ENCODE data around the gene OR6X1. TPM values are rescaled to one million over a fixed set of nuclear protein-coding genes. Genes with fewer than 3 reads are reported as not detected.

The OR6X1 gene
- not detected for total RNA-seq (ENCODE audit: unreplicated experiment)
- long read RNA-seq = 0 reads

- no peaks in the 10 kb centered on the region for H3K36me3 Mint-ChIP-seq (ENCODE audit: unreplicated experiment)
- no peak for TF ChIP-seq CTCF (IDR thresholded peaks at IDR 0.05; ENCODE audit: partially characterized antibody, unreplicated experiment)
- no peak for DNase-seq
- H3K9me3 Mint-ChIP-seq (ENCODE audit: unreplicated experiment) = no peaks in the 10 kb centered on the region
- peaks cover 2% of the 10 kb centered on the region for H3K27me3 Mint-ChIP-seq (ENCODE audit: unreplicated experiment)
- no peak within 1 kb of the TSS for H3K27ac Mint-ChIP-seq (ENCODE audit: unreplicated experiment)
- H3K4me1 Mint-ChIP-seq (ENCODE audit: low read depth, unreplicated experiment) = no peaks in the 10 kb centered on the region
- H3K4me3 Mint-ChIP-seq (ENCODE audit: unreplicated experiment) = no peak within 1 kb of the TSS
These were observed at the start of gene OR6X1 for GRCh38 chr11:123754101-123754568. Gene OR6X1, minus strand, starts transcription at chr11:123754518. Its CDS starts 0 bp downstream, at chr11:123754518.

GRCh38 chr11:123801765-123802164 lies 47.4 kb upstream of the OR6X1 start:
- Mint-ChIP-seq H3K36me3 (ENCODE audit: unreplicated experiment) (peaks cover 10% of the 10 kb centered on the region), H3K9me3 (ENCODE audit: unreplicated experiment) (peaks cover 14% of the 10 kb centered on the region), H3K27me3 (ENCODE audit: unreplicated experiment) (peaks cover 13% of the 10 kb centered on the region), H3K4me3 (ENCODE audit: unreplicated experiment) (no peak overlapping the region), H3K27ac (ENCODE audit: unreplicated experiment) (no peak overlapping the region), H3K4me1 (ENCODE audit: low read depth, unreplicated experiment) (peaks cover 29% of the 10 kb centered on the region)
- TF ChIP-seq CTCF (IDR thresholded peaks at IDR 0.05; ENCODE audit: partially characterized antibody, unreplicated experiment) = no peak
- no peak for DNase-seq

- peak overlapping the region; percentile 100 for H3K27ac Mint-ChIP-seq (ENCODE audit: unreplicated experiment)
- peaks cover 13% of the 10 kb centered on the region for H3K27me3 Mint-ChIP-seq (ENCODE audit: unreplicated experiment)
- peak overlapping the region; percentile 69 for H3K4me3 Mint-ChIP-seq (ENCODE audit: unreplicated experiment)
- peaks cover 14% of the 10 kb centered on the region for H3K9me3 Mint-ChIP-seq (ENCODE audit: unreplicated experiment)
- H3K4me1 Mint-ChIP-seq (ENCODE audit: low read depth, unreplicated experiment) = peaks cover 32% of the 10 kb centered on the region
- TF ChIP-seq CTCF (IDR thresholded peaks at IDR 0.05; ENCODE audit: partially characterized antibody, unreplicated experiment) = no peak
- peak; percentile 67 for DNase-seq
- H3K36me3 Mint-ChIP-seq (ENCODE audit: unreplicated experiment) = peaks cover 19% of the 10 kb centered on the region
These were observed 45.7 kb upstream of the OR6X1 start for GRCh38 chr11:123800036-123800435.

GRCh38 chr11:123799438-123799837 lies 45.1 kb upstream of the OR6X1 start:
- DNase-seq = peak; percentile 40
- H3K27ac Mint-ChIP-seq (ENCODE audit: unreplicated experiment) = peak overlapping the region; percentile 100
- H3K9me3 Mint-ChIP-seq (ENCODE audit: unreplicated experiment) = peaks cover 19% of the 10 kb centered on the region
- peaks cover 24% of the 10 kb centered on the region for H3K36me3 Mint-ChIP-seq (ENCODE audit: unreplicated experiment)
- TF ChIP-seq CTCF (IDR thresholded peaks at IDR 0.05; ENCODE audit: partially characterized antibody, unreplicated experiment) = no peak
- H3K27me3 Mint-ChIP-seq (ENCODE audit: unreplicated experiment) = peaks cover 13% of the 10 kb centered on the region
- peaks cover 32% of the 10 kb centered on the region for H3K4me1 Mint-ChIP-seq (ENCODE audit: low read depth, unreplicated experiment)
- peak overlapping the region; percentile 20 for H3K4me3 Mint-ChIP-seq (ENCODE audit: unreplicated experiment)

- Mint-ChIP-seq H3K4me3 (ENCODE audit: unreplicated experiment) (no peak overlapping the region), H3K36me3 (ENCODE audit: unreplicated experiment) (peaks cover 24% of the 10 kb centered on the region), H3K27ac (ENCODE audit: unreplicated experiment) (peak overlapping the region; percentile 100), H3K9me3 (ENCODE audit: unreplicated experiment) (peaks cover 21% of the 10 kb centered on the region), H3K4me1 (ENCODE audit: low read depth, unreplicated experiment) (peaks cover 32% of the 10 kb centered on the region), H3K27me3 (ENCODE audit: unreplicated experiment) (peaks cover 13% of the 10 kb centered on the region)
- TF ChIP-seq CTCF (IDR thresholded peaks at IDR 0.05; ENCODE audit: partially characterized antibody, unreplicated experiment) = no peak
- DNase-seq = no peak
These were observed 44.4 kb upstream of the OR6X1 start for GRCh38 chr11:123798513-123799252.

Measured in glutamatergic neuron (in vitro differentiated cells).